Right lobe of liver (tissue), 6 donors: ENCODE data around the gene CCDC185. TPM values are rescaled to one million over a fixed set of nuclear protein-coding genes. Genes with fewer than 3 reads are reported as not detected.

ENCODE experiments used
- ATAC-seq, 4 donors: fragments of 200-7000 bp; cut with Tn5 transposase; one replicate each; pipeline ENCODE4 v1.9.1; 2020; ENCODE audit warnings: mild to moderate bottlenecking in 4 of 4, moderate library complexity in 4 of 4
- DNase-seq, 3 donors: peaks; one replicate each; pipeline ENCODE4 v3.0.0-alpha.2; 2020
- H3K27ac ChIP-seq, 3 donors: fragments of 200-600 bp; one replicate each; pipeline ENCODE4 v1.8.0; 2022
- H3K27me3 ChIP-seq, 2 donors: fragments of 200-600 bp; one replicate each; pipeline ENCODE4 v1.8.0; 2022
- H3K36me3 ChIP-seq, 4 donors: fragments of 200-600 bp; sonication (generic) in 1 of 4; one replicate each; pipeline versions ENCODE4 v1.5.1 to v1.8.0; 2017 to 2022; ENCODE audit warnings: control low read depth in 1 of 4
- H3K4me1 ChIP-seq, 4 donors: fragments of 200-600 bp; sonication (generic) in 1 of 4; one replicate each; pipeline versions ENCODE4 v1.5.1 to v1.8.0; 2017 to 2022; ENCODE audit warnings: control low read depth in 1 of 4
- H3K4me3 ChIP-seq, 3 donors: fragments of 200-600 bp; one replicate each; pipeline ENCODE4 v1.8.0; 2022
- H3K9me3 ChIP-seq, 4 donors: fragments of 200-600 bp; sonication (generic) in 1 of 4; one replicate each; pipeline versions ENCODE4 v1.5.1 to v1.8.0; 2017 to 2022; ENCODE audit warnings: control low read depth in 1 of 4
- CTCF ChIP-seq, 4 donors: fragments of 200-600 bp in 3 of 4; fragments of 450-650 bp in 1 of 4; IDR thresholded peaks; one replicate each; pipeline versions ENCODE4 v1.5.1 to v1.8.0; 2016 to 2022; ENCODE audit warnings: antibody characterized with exemption in 4 of 4, mild to moderate bottlenecking in 2 of 4
- POLR2A ChIP-seq: fragments of 450-650 bp; IDR thresholded peaks from one replicate; pipeline ENCODE4 v1.6.1; 2017; ENCODE audit warnings: antibody characterized with exemption, mild to moderate bottlenecking
- WGBS: methylation state at CpG from one replicate; pipeline ENCODE4 v1.1.6; 2018; ENCODE audit warnings: low coverage, low lambda C conversion rate; ENCODE audit not compliant: insufficient coverage; ENCODE audit errors: missing lambda C conversion rate; 5-methylcytosine and 5-hydroxymethylcytosine counted together
- intact Hi-C, 2 donors: fragments of 100-400 bp; cut with DNase I; formaldehyde crosslinking; loops; one replicate each; pipeline versions ENCODE4 v1.11.2 to v1.14.1; 2022
- total RNA-seq, 6 experiments: library from RNA; depleted of rRNA in 2 of 6; stranded (reverse); fragments of >200 nt in 2 of 6; fragmentation: NEBNext Ultra II Directional in 3 of 6; extraction: Animal tissue kit (Norgen Biotek cat#: 25700) in 3 of 6; gene quantifications; one replicate each; pipeline versions ENCODE4 v1.1.0 to v1.2.4, GENCODE V29; 2016 to 2023
- donor health status: DM: no; HTN: yes; CAD: no.
- donor health status: DM: no; HTN: no; CAD: no.
- donor health status: DM: no; HTN: no; CAD: no.
- donor health status: DM: no; HTN: yes; CAD: no.
- donor health status: DM: no; HTN: yes; CAD: no.

The CCDC185 gene
- total RNA-seq, 6 experiments from 2014 or later: not detected

GRCh38 chr1:223405507-223405906 is 12.3 kb downstream of the CCDC185 start:
- H3K9me3 ChIP-seq: no peaks in the 10 kb centered on the region
- H3K27ac ChIP-seq: no peak overlapping the region
- TF ChIP-seq POLR2A (no peak), CTCF (IDR thresholded peaks at IDR 0.05) (no peak)
- no peak for DNase-seq
- ATAC-seq: no peak
- H3K36me3 ChIP-seq: no peaks in the 10 kb centered on the region
- intact Hi-C loops: no loop called here
- H3K27me3 ChIP-seq: no peaks in the 10 kb centered on the region
- H3K4me3 ChIP-seq: no peak overlapping the region
- no peaks in the 10 kb centered on the region for H3K4me1 ChIP-seq
- 100% methylated on average over 3 of the region's 3 CpGs for WGBS

GRCh38 chr1:223410036-223410435 is 16.8 kb downstream of the CCDC185 start:
- DNase-seq: no peak

GRCh38 chr1:223411309-223411708 is 18.1 kb downstream of the CCDC185 start:
- intact Hi-C loops: no loop called here
- no peak overlapping the region for H3K4me3 ChIP-seq
- no peaks in the 10 kb centered on the region for H3K4me1 ChIP-seq
- no peaks in the 10 kb centered on the region for H3K9me3 ChIP-seq
- no peaks in the 10 kb centered on the region for H3K36me3 ChIP-seq
- no peak for TF ChIP-seq POLR2A
- TF ChIP-seq CTCF (IDR thresholded peaks at IDR 0.05): no peak
- ATAC-seq (no peak), DNase-seq (no peak)
- 61% methylated on average over 2 of the region's 2 CpGs for WGBS
- H3K27ac ChIP-seq: no peak overlapping the region
- H3K27me3 ChIP-seq: no peaks in the 10 kb centered on the region

More at GRCh38 chr1:223410036-223410435, 16.8 kb downstream of the CCDC185 start:
- TF ChIP-seq POLR2A (no peak), CTCF (IDR thresholded peaks at IDR 0.05) (no peak)
- Histone ChIP-seq H3K4me3 (no peak overlapping the region), H3K9me3 (no peaks in the 10 kb centered on the region), H3K4me1 (no peaks in the 10 kb centered on the region), H3K36me3 (no peaks in the 10 kb centered on the region), H3K27ac (no peak overlapping the region), H3K27me3 (no peaks in the 10 kb centered on the region)
- no peak for ATAC-seq
- intact Hi-C loops: no loop called here

- ATAC-seq (no peak), DNase-seq (no peak)
- intact Hi-C loops: no loop called here
- Histone ChIP-seq H3K4me3 (no peak overlapping the region), H3K36me3 (no peaks in the 10 kb centered on the region), H3K4me1 (no peaks in the 10 kb centered on the region), H3K27ac (no peak overlapping the region), H3K9me3 (no peaks in the 10 kb centered on the region), H3K27me3 (no peaks in the 10 kb centered on the region)
- TF ChIP-seq CTCF (IDR thresholded peaks at IDR 0.05) (no peak), POLR2A (no peak)
Observed at GRCh38 chr1:223411710-223412109, 18.5 kb downstream of the CCDC185 start.

GRCh38 chr1:223413216-223413615 is 20.0 kb downstream of the CCDC185 start:
- H3K9me3 ChIP-seq: no peaks in the 10 kb centered on the region
- H3K27me3 ChIP-seq: no peaks in the 10 kb centered on the region
- ATAC-seq (no peak), DNase-seq (no peak)
- TF ChIP-seq POLR2A: no peak
- no peak for TF ChIP-seq CTCF (IDR thresholded peaks at IDR 0.05)
- H3K36me3 ChIP-seq: no peaks in the 10 kb centered on the region
- intact Hi-C loops: no loop called here
- H3K4me3 ChIP-seq: no peak overlapping the region
- H3K4me1 ChIP-seq: peaks cover 0 to 11% (median 2%) of the 10 kb centered on the region in 4 donors
- 92% methylated on average over 2 of the region's 2 CpGs for WGBS
- no peak overlapping the region for H3K27ac ChIP-seq
